OCI-LY7 (cell line): Measurements from ENCODE around the gene NEIL3.

Source experiments
- EZH2phosphoT487 ChIP-seq: fragments of 200-600 bp; sonication (generic); IDR thresholded peaks from 2 replicates; pipeline ENCODE4 v1.6.1; 2018; ENCODE audit warnings: low read depth, borderline replicate concordance, mild to moderate bottlenecking, mixed run types, antibody characterized with exemption, low read length, moderate library complexity, mixed read lengths
- TF ChIP-seq, protein P1 (sequence below): fragments of 200-600 bp; sonication (generic); conservative IDR thresholded peaks from 2 replicates; pipeline ENCODE4 v1.5.1; 2014; ENCODE audit warnings: mild to moderate bottlenecking, antibody characterized with exemption, low read length, moderate library complexity, mixed read lengths

DNA sequence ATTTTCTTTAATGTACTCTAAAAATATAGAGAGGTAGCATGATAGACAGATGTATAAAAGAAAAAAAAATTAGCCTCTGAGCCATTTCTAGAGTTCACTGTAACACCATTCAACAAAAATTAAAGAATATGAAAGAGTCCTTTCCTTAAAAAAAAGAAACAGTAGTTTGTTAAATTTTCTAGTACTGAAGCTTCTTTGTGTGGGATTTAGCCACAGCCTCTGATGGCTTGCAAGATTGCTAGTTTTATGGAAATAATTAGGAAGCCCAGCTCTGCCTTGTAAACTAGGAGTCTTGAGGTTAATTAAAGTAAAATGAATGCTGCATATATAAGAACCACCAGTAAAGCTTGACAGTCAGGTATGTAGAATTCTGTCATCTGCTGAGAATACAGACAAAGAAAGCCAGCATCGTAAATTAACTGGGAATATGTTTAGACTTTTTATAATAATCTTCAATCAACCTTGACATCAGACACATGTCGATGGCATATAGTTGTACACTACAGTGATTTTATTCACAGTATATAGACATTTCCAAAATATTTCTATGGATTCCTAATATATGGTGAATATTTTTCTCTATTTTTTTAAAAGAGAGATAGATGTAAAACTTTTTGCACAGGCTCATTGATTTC is 44.8 kb upstream of the NEIL3 start:
- TF ChIP-seq, protein P1, sequence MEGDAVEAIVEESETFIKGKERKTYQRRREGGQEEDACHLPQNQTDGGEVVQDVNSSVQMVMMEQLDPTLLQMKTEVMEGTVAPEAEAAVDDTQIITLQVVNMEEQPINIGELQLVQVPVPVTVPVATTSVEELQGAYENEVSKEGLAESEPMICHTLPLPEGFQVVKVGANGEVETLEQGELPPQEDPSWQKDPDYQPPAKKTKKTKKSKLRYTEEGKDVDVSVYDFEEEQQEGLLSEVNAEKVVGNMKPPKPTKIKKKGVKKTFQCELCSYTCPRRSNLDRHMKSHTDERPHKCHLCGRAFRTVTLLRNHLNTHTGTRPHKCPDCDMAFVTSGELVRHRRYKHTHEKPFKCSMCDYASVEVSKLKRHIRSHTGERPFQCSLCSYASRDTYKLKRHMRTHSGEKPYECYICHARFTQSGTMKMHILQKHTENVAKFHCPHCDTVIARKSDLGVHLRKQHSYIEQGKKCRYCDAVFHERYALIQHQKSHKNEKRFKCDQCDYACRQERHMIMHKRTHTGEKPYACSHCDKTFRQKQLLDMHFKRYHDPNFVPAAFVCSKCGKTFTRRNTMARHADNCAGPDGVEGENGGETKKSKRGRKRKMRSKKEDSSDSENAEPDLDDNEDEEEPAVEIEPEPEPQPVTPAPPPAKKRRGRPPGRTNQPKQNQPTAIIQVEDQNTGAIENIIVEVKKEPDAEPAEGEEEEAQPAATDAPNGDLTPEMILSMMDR = no peak
- no peak for TF ChIP-seq EZH2phosphoT487
